GM19099 (cell line): ENCODE measurements around the gene CPEB3.

ENCODE experiments used
- POLR2A ChIP-seq: IDR thresholded peaks from 3 replicates; pipeline ENCODE4 v1.6.1; 2011; ENCODE audit warnings: low read depth; ENCODE audit not compliant: insufficient read length; ENCODE audit errors: extremely low read depth

CPEB3 gene

DNA sequence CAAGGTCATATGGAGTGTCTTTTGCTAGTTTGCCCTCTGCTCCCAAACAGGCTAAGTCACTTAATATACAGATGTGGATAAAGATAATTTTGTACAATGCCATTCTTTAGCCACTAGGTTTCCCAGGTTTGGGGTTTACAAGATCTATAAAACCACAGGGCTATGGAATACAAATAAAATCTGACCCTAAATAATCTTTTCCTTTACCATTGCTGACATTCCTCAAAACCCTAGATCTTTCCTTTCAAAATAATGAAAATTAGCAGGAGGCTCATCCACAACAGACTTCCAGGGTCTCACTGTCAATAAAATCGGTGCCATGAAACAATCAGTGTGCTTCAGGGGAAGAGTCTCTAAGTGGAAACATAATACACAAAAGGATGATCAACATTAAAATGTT lies 148.4 kb downstream of the CPEB3 start:
- no peak for TF ChIP-seq POLR2A

- TF ChIP-seq POLR2A: no peak
Observed at GRCh38 chr10:92131275-92131820, 159.5 kb downstream of the CPEB3 start.

DNA sequence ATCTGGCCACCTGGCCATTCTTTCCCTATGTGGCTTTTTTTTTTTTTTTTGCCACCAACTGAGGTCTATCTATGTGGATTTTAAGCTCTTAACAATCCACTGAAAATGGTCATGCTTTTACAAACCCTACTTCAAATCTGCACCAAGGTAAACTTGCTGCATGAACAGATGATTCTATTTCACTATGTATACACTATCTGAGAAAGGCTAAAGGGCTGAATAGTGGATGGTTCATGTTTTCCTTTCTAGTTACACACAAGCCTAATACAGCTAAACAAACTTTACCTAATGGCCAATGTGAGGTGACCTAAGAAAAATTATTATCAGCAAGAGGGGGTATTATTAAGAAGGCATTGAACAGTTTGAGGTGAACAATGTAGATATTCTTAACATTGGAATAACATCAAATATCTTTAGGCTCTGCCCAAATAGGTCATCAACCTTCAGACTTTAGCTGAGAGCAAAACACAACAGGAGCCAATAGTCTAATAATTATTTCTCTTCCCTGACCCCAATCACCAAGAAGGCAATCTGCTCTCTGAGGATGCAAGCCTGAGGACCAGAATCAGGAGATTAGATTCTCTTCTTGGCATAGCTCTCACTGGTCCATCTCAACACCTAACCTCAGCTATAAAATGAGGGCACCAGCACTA lies 160.1 kb downstream of the CPEB3 start:
- TF ChIP-seq POLR2A: no peak

DNA sequence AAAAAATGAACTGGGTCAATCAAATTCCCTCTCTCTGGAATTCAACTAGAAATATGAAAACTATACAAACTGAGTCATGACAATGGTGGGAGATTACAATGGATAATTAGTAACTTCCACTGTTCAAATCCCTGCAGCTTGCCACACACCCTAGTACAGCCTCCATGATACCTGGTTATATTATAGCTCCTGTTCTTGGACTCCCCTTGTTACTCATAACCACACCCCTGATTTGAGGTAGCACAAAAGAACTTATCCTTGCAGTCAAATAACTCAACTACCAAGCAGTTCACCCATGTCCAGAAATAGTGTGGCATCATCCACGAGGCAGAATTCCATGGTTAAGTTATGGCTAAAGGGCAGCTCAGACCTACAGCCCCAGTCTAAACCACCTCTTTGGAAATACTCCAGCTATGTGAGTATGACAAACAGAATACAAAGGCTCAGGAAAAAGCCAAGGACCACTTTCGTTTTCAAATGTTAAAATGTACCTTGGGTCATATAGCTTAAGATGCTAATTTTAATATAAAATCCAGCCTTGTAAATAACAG lies 164.7 kb downstream of the CPEB3 start:
- TF ChIP-seq POLR2A: no peak

DNA sequence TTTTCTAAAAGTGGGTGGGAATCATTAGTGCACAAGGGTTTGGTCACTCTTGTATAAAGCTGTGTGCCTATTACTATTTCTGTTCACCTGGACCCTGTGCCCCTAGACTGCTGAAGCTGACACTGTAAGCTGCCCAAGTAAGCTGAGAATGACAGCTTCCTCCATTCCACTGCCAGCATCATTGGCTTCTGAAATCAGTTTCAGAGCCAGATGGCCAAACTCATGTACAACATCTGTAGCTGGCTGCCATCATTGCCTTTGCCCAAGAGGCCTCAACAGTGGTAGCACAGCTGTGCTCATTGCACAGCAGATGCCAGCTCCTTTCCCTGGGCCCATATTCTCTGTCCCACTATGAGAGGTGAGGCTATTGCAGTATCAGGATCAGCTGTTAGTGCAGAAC lies 165.7 kb downstream of the CPEB3 start:
- TF ChIP-seq POLR2A: no peak

DNA sequence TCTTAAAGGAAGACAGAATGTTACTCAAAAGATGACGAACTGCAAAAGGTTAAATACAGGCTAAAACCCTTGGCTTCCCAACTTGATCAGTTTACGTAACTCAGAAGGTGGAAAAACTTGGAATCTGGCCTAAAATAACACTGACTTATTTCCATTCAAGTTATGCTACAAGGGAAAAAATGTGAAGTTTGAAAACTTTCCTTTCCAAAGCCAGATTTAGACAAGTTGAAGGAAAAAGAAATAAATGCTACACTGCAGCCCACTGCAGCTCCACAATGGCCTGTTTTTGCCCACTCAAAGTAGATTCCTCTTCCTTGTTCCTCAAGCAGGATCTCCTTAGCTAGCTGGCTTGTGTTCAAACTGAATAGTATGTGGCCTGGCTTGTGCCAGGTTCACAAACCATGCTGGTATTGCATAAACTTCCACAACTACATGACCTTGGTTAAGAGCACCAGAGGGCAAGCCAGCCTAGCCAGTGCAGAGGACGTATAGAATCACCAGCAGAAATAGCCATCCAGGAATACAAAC lies 166.2 kb downstream of the CPEB3 start:
- TF ChIP-seq POLR2A: no peak

DNA sequence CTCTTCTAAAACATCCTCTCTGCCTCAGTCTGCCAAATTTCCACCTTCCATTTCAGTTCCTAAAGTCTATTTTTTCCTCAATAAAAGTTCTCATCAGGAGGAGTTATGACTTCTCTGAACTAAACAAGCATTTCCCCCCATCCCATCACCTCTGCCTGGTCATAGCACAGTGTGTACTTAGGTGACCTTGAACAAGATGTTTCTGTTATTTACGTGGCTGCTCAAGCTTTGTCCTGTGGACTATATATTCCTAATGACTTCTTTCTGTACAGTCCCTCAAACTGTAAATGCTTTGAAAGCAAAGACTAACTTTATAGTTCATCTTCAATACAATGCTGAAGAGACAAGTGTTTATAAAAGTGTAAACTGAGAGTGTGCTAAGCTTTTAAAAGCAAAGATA lies 166.9 kb downstream of the CPEB3 start:
- TF ChIP-seq POLR2A: no peak

- TF ChIP-seq POLR2A: no peak
Observed at GRCh38 chr10:92122941-92123450, 167.9 kb downstream of the CPEB3 start.

- TF ChIP-seq POLR2A: no peak
Observed at GRCh38 chr10:92121686-92122492, 169.0 kb downstream of the CPEB3 start.

DNA sequence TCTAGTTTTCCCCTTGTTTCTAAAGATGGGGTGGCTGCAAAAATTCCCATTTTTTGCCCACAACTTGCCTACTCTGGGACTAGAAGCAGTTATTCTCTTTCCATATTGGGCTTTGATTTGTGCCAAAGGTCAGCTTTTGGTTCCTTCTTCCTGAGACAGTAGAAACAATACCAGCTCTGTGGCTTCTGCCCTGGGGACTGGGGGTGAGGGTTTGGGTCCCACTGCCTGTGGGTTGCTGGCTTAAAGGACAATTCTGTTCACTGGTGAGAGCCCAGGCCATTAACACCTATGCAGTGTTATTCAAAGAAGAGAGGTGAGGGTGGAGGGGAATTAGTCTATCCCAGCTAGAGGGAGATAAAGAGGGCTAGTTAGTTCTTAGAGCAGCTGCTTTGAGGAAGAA lies 171.5 kb downstream of the CPEB3 start:
- TF ChIP-seq POLR2A: no peak

DNA sequence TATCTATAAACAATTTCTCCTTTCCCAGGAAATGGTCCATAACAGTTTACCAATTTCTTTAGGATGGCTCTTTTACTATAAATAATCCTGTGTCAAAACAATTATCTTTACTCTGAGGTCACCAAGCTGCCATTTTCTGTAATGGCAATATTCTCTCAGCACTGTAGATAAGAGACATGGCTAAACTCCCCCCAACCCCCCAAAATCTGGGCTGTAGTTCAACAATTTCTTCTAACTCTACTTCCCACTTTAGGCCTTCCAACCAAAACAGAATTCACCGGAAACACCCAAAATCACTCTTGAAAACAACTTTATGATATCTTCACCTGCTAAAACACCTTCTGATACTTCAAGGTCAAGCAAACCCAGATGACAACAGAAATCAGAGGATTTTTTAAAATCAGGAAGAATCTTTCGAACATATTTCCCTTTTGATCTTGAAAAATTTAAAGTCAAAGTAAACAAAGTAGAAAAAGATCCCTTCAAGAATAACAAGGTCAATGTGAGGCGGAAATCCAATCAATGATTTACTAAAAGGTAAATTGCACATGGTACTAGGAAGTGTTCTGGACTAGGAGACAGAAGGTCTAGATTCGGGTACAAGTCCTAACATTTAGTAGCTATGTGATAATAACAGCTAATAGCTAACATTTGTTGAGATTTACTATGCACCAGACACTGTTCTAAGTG lies 176.8 kb downstream of the CPEB3 start:
- TF ChIP-seq POLR2A: no peak

DNA sequence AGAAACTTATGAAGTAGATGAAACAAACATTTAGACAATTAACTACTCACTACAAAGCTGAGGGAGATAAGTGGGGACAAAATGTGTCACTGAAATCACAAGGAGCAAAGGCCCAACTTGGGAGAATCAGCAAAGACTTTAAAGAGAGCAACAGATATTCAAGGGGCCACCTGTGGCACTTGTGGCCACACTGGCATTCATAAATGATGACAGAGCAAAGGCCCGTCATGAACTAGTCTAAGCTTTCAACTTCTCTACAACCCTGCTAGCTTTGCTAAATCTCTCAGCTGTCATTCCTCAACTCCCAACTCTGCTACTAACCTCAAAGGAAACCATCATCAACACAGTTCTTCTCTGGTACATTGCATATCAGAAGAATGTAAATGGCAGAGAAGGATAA lies 178.4 kb downstream of the CPEB3 start:
- TF ChIP-seq POLR2A: no peak

DNA sequence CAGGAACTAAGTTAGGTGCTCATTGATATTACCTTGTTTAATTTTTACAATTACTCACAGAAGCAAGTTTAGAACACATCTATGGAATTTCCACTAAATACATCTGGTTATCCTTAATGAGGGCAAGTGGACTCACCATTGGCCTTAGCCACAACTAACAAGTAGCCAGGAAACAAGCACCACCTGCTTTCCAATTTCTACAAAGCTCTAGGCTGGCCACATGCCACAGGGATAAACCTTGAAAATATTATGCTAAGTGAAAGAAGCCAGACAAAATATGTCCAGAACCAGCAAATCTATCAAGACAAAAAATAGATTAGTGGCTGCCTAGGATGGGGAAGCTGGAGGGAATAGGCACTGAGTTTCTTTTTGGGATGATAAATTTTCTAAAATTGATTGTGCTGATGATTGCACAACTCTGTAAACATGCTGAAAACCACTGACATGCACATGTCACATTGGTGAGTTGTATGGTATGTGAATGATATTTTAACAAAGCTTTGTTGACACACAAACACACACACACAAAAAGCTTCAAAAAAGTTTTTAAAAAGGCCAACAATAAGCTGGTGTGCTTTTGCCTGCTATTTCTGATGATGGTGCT lies 179.4 kb downstream of the CPEB3 start:
- no peak for TF ChIP-seq POLR2A

- no peak for TF ChIP-seq POLR2A
Observed at GRCh38 chr10:92110039-92110794, 180.7 kb downstream of the CPEB3 start.
